ENCODE results near the gene ARMC12. TPM values are rescaled to one million over a fixed set of nuclear protein-coding genes. Genes with fewer than 3 reads are reported as not detected.

Gene ARMC12
- total RNA-seq, 1 donor from 2014 or later, result 0.53 TPM

DNA sequence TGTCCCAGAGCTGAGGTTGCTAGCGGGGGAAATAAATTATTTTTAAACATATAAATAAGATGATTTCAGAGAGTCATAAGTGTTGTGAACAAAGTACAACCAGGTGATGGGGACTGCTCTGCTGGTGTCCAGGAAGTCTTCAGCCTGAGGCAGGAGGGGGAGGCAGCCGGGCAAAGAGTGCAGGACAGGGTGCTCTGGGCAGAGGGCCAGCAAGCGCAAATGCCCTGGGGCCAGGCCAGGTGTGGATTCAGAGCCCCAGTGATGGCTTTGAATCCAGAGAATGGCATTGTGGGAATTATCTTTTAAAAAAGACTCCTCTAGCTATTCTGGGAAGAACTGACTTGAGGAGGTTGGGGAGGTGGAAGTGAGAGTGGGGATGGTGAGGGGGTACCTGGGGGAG is 45.6 kb downstream of the ARMC12 start:
- DNase-seq (ENCODE audit: low read depth) (peak; percentile 21), FAIRE-seq (no peak)
- TF ChIP-seq CTCF (IDR thresholded peaks at IDR 0.05; ENCODE audit: insufficient read depth, low read length, severe bottlenecking), result no peak
- Histone ChIP-seq H3K27me3 (ENCODE audit: control insufficient read depth, insufficient read depth, low read length) (peaks cover 7% of the 10 kb centered on the region), H3K4me3 (ENCODE audit: low read depth, low read length) (no peak overlapping the region), H3K36me3 (ENCODE audit: control insufficient read depth, insufficient read depth, low read length) (no peaks in the 10 kb centered on the region)

DNA sequence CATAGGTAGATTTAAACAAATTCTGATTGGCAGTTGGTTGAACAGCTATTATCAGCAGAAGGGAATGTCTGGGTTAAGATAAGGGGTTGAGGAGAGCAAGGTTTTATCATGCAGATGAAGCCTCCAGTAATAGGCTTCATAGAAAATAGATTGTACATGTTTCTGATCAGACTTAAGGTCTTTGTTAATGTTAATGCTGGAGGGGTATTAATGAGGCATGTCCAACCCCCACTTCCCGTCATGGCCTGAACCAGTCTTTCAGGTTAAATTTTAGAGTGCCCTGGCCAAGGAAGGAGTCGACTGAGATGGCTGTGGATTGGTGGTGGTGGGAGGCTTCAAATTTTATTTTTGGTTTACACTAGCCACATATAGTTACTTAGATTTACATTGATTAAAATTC is 47.4 kb downstream of the ARMC12 start:
- no peak for FAIRE-seq
- no peak for TF ChIP-seq CTCF (IDR thresholded peaks at IDR 0.05; ENCODE audit: insufficient read depth, low read length, severe bottlenecking)
- Histone ChIP-seq H3K4me3 (ENCODE audit: low read depth, low read length) (no peak overlapping the region), H3K36me3 (ENCODE audit: control insufficient read depth, insufficient read depth, low read length) (no peaks in the 10 kb centered on the region), H3K27me3 (ENCODE audit: control insufficient read depth, insufficient read depth, low read length) (peaks cover 12% of the 10 kb centered on the region)
- DNase-seq (ENCODE audit: low read depth), result no peak

DNA sequence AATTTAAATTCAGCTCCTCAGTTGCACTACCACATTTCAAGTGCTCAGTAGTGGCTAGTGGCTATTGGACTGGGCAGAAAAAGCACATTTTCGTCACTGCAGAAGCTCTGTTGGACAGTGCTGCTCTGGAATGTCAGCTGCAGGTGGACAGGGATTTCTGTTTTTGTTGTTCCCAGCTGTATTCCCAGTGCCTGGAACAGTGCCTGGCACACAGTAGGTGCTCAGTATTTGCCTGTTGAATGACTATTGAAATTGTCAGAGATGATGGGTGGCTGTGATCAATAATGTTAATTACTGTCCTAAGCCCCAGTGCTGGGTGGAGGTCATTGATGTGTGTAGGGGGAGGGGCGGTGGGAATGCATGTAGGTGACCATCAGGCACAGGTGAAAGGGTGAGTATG is 49.4 kb downstream of the ARMC12 start:
- Histone ChIP-seq H3K36me3 (ENCODE audit: control insufficient read depth, insufficient read depth, low read length) (no peaks in the 10 kb centered on the region), H3K27me3 (ENCODE audit: control insufficient read depth, insufficient read depth, low read length) (peaks cover 12% of the 10 kb centered on the region), H3K4me3 (ENCODE audit: low read depth, low read length) (no peak overlapping the region)
- FAIRE-seq (no peak), DNase-seq (ENCODE audit: low read depth) (no peak)
- TF ChIP-seq CTCF (IDR thresholded peaks at IDR 0.05; ENCODE audit: insufficient read depth, low read length, severe bottlenecking), result no peak

GRCh38 chr6:35786810-35787209 is 50.0 kb downstream of the ARMC12 start:
- no peak for TF ChIP-seq CTCF (IDR thresholded peaks at IDR 0.05; ENCODE audit: insufficient read depth, low read length, severe bottlenecking)
- FAIRE-seq, result no peak
- H3K4me3 ChIP-seq (ENCODE audit: low read depth, low read length), result no peak overlapping the region

DNA sequence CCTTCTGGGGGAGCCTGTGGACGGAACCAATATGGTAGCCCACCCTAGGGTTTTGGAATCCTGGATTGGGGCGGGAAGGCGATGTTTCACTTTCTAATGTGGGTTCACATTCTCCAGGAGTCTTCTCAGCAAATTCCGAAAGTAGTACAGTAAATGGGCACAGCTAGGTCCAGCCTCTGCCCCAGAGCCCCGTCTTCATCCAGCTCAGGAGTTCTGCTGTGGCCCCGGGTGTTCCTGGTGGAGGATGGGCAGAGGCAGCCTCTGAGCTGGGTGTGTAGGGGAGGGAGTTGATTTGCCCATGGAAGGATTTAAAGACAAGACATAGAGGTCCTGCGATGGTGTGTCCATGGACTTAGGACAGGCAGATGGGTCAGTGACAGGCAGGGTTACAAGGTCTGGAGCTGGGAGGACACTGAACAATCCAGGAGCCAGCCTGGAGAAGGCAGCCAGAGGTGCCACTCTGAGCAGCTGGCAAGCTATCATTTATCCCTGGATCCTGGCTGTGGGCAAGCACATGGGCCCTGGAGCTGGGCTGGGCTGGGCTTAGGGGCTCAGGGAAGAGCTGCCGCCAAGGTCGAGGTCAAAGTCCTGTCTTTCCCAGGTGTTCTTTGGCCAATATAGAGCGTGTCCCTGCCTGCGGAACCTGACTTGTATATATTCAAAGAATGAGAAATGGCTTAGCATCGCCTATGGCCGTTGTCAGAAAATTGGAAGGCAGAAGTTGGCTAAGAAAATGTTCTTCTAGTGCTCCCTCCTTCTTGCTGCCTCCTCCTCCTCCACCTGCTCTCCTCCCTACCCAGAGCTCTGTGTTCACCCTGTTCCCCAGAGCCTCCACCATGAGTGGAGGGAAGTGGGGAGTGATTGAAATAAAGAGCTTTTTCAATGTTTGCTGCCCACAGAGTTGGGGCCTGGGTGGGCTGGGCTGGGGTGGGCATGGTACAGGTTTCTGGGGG is 50.7 kb downstream of the ARMC12 start:
- Histone ChIP-seq H3K27me3 (ENCODE audit: control insufficient read depth, insufficient read depth, low read length) (peaks cover 12% of the 10 kb centered on the region), H3K36me3 (ENCODE audit: control insufficient read depth, insufficient read depth, low read length) (no peaks in the 10 kb centered on the region), H3K4me3 (ENCODE audit: low read depth, low read length) (no peak overlapping the region)
- TF ChIP-seq CTCF (IDR thresholded peaks at IDR 0.05; ENCODE audit: insufficient read depth, low read length, severe bottlenecking), result no peak
- DNase-seq (ENCODE audit: low read depth), result no peak
- FAIRE-seq, result peak; percentile 43

More at GRCh38 chr6:35786810-35787209, 50.0 kb downstream of the ARMC12 start:
- H3K27me3 ChIP-seq (ENCODE audit: control insufficient read depth, insufficient read depth, low read length), result peaks cover 12% of the 10 kb centered on the region
- no peak for DNase-seq (ENCODE audit: low read depth)
- H3K36me3 ChIP-seq (ENCODE audit: control insufficient read depth, insufficient read depth, low read length), result no peaks in the 10 kb centered on the region
